ENCODE results near the gene TAGLN. TPM values are rescaled to one million over a fixed set of nuclear protein-coding genes. Genes with fewer than 3 reads are reported as not detected.
"Not testable (repeated sequence)": the region's sequence is repeated elsewhere in the genome, so short reads cannot be mapped to it uniquely, and the experiment has no call there.

Gene TAGLN
- total and polyA plus RNA-seq, 2 donors (not counting 1 experiment from before 2014, with no cell fraction given), result 17.9 to 51.8 TPM

DNA sequence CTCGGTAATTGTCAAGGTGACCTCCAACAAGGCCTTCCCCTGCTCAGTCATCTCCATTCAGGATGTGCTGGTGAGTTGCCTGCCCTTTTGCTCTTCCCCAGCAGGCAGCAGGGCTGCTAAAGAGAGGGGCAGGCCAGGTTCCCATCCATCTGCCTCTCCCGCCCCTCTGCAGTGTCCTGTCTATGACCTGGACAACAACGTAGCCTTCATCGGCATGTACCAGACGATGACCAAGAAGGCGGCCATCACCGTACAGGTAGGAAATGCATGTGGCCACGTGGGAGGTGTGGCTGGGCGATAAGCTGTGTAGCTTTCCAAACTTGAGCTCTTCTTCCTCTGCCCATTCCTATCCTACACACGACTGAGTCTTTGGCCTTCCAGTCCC, 16.6 kb upstream of the TAGLN start:
- Histone ChIP-seq H3K4me1 (ENCODE audit: control insufficient read depth in 2 of 2, insufficient read depth in 2 of 2, low read length in 2 of 2) (peaks cover 52 to 68% of the 10 kb centered on the region in 2 donors), H3K27me3 (replicated peaks in 1 of 4; ENCODE audit: control extremely low read depth in 1 of 4, control insufficient read depth in 3 of 4, insufficient read depth in 4 of 4, low read length in 3 of 4) (no peaks in the 10 kb centered on the region), H3K36me3 (replicated peaks in 1 of 2; ENCODE audit: control extremely low read depth in 1 of 2, control insufficient read depth in 1 of 2, extremely low read depth in 1 of 2, insufficient read depth in 2 of 2, low read length in 1 of 2) (peaks cover 0 to 45% of the 10 kb centered on the region in 2 experiments), H2AFZ (ENCODE audit: insufficient read depth, low read depth, low read length, poor library complexity, severe bottlenecking) (no peak overlapping the region), H4K20me1 (ENCODE audit: control insufficient read depth, insufficient read depth, low read length, poor library complexity, severe bottlenecking) (no peaks in the 10 kb centered on the region), H3K9ac (ENCODE audit: low read length) (no peak overlapping the region), H3K27ac (ENCODE audit: low read length in 2 of 2) (no peak overlapping the region), H3K9me3 (ENCODE audit: control extremely low read depth in 1 of 3, control insufficient read depth in 2 of 3, insufficient read depth in 1 of 3, low read length in 2 of 3) (no peaks in the 10 kb centered on the region), H3K79me2 (ENCODE audit: control insufficient read depth, insufficient read depth, low read length) (peaks cover 42% of the 10 kb centered on the region), H3K4me2 (replicated peaks; ENCODE audit: low read depth, low read length, poor library complexity, severe bottlenecking) (no peak overlapping the region), H3K4me3 (ENCODE audit: control extremely low read depth in 1 of 5, extremely low read depth in 1 of 5, insufficient read depth in 1 of 5, low read depth in 2 of 5, low read length in 4 of 5) (no peak overlapping the region)
- WGBS (ENCODE audit: insufficient coverage), result 91% methylated on average over 8 of the region's 10 CpGs
- POLR2A ChIA-PET, result interaction anchor here (1.2 to 3.0 kb wide), 2 partner anchors 23 to 44 kb away, joined by 3 to 12 read pairs; no protein-coding TSS in a partner anchor
- ATAC-seq (ENCODE audit: low read depth), result no peak
- TF ChIP-seq, protein P1, sequence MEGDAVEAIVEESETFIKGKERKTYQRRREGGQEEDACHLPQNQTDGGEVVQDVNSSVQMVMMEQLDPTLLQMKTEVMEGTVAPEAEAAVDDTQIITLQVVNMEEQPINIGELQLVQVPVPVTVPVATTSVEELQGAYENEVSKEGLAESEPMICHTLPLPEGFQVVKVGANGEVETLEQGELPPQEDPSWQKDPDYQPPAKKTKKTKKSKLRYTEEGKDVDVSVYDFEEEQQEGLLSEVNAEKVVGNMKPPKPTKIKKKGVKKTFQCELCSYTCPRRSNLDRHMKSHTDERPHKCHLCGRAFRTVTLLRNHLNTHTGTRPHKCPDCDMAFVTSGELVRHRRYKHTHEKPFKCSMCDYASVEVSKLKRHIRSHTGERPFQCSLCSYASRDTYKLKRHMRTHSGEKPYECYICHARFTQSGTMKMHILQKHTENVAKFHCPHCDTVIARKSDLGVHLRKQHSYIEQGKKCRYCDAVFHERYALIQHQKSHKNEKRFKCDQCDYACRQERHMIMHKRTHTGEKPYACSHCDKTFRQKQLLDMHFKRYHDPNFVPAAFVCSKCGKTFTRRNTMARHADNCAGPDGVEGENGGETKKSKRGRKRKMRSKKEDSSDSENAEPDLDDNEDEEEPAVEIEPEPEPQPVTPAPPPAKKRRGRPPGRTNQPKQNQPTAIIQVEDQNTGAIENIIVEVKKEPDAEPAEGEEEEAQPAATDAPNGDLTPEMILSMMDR (IDR thresholded peaks at IDR 0.05), result no peak
- TF ChIP-seq EZH2 (IDR thresholded peaks at IDR 0.05; ENCODE audit: borderline replicate concordance, insufficient read depth, low read depth, low read length, poor library complexity, severe bottlenecking), result no peak
- no peaks in the 10 kb centered on the region for H3K9me3 Mint-ChIP-seq (ENCODE audit: insufficient read depth)
- H3K27ac Mint-ChIP-seq, result peak overlapping the region; percentile 37
- intact Hi-C loops (cut with micrococcal nuclease), result no loop called here
- CTCF ChIA-PET, result interaction anchor here (1.1 to 14.8 kb wide), 5 partner anchors 10 to 41 kb away, joined by 4 to 309 read pairs (median 26); partner anchors contain the start of genes PAFAH1B2, PCSK7 and RNF214
- H3K27me3 Mint-ChIP-seq, result no peaks in the 10 kb centered on the region
- no peak overlapping the region for H3K4me3 Mint-ChIP-seq
- H3K4me1 Mint-ChIP-seq, result peaks cover 66% of the 10 kb centered on the region
- DNase-seq, result no peak

DNA sequence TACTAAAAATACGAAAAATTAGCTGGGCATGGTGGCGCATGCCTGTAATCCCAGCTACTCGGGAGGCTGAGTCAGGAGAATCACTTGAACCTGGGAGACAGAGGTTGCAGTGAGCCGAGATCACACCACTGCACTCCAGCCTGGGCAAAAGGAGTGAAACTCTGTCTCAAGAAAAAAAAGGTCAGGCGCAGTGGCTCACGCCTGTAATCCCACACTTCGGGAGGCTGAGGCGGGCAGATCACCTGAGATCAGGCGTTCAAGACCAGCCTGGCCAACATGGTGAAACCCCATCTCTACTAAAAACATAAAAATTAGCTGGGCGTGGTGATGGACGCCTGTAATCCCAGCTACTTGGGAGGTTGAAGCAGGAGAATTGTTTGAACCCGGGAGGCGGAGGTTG, 16.0 kb upstream of the TAGLN start:
- DNase-seq; H3K9ac ChIP-seq (ENCODE audit: low read length); H3K4me3 ChIP-seq (ENCODE audit: control extremely low read depth in 1 of 5, extremely low read depth in 1 of 5, insufficient read depth in 1 of 5, low read depth in 2 of 5, low read length in 4 of 5); H3K27me3 ChIP-seq (replicated peaks in 1 of 4; ENCODE audit: control extremely low read depth in 1 of 4, control insufficient read depth in 3 of 4, insufficient read depth in 4 of 4, low read length in 3 of 4); H3K27ac ChIP-seq (ENCODE audit: low read length in 2 of 2); H3K27me3 Mint-ChIP-seq; H3K4me3 Mint-ChIP-seq; H2AFZ ChIP-seq (ENCODE audit: insufficient read depth, low read depth, low read length, poor library complexity, severe bottlenecking); ATAC-seq (ENCODE audit: low read depth); H3K9me3 Mint-ChIP-seq (ENCODE audit: insufficient read depth); H4K20me1 ChIP-seq (ENCODE audit: control insufficient read depth, insufficient read depth, low read length, poor library complexity, severe bottlenecking); H3K27ac Mint-ChIP-seq; H3K4me2 ChIP-seq (replicated peaks; ENCODE audit: low read depth, low read length, poor library complexity, severe bottlenecking); H3K9me3 ChIP-seq (ENCODE audit: control extremely low read depth in 1 of 3, control insufficient read depth in 2 of 3, insufficient read depth in 1 of 3, low read length in 2 of 3); intact Hi-C loops (cut with micrococcal nuclease): not testable (repeated sequence)
- Histone ChIP-seq H3K4me1 (ENCODE audit: control insufficient read depth in 2 of 2, insufficient read depth in 2 of 2, low read length in 2 of 2) (peaks cover 56 to 68% of the 10 kb centered on the region in 2 donors), H3K79me2 (ENCODE audit: control insufficient read depth, insufficient read depth, low read length) (peaks cover 49% of the 10 kb centered on the region), H3K36me3 (replicated peaks in 1 of 2; ENCODE audit: control extremely low read depth in 1 of 2, control insufficient read depth in 1 of 2, extremely low read depth in 1 of 2, insufficient read depth in 2 of 2, low read length in 1 of 2) (peaks cover 0 to 51% of the 10 kb centered on the region in 2 experiments)
- 97% methylated on average over 6 of the region's 13 CpGs for WGBS (ENCODE audit: insufficient coverage)
- peaks cover 67% of the 10 kb centered on the region for H3K4me1 Mint-ChIP-seq
- POLR2A ChIA-PET, result interaction anchor here (1.0 to 1.2 kb wide), 2 partner anchors 22 to 46 kb away, joined by 3 read pairs; no protein-coding TSS in a partner anchor
- CTCF ChIA-PET, result interaction anchor here (0.9 to 14.8 kb wide), 3 partner anchors 14 to 40 kb away, joined by 3 to 309 read pairs (median 26); partner anchors contain the start of genes PCSK7 and RNF214

Data from B cell (primary cell).